DMS79 treated with DMSO at 0.1 percent for 48 hours (cell line): ENCODE measurements around the gene CATSPER3.

Experiments used
- DNase-seq: peaks from one replicate; lab custom pipeline; 2025; lab: John Stamatoyannopoulos, UW

The CATSPER3 gene

DNA sequence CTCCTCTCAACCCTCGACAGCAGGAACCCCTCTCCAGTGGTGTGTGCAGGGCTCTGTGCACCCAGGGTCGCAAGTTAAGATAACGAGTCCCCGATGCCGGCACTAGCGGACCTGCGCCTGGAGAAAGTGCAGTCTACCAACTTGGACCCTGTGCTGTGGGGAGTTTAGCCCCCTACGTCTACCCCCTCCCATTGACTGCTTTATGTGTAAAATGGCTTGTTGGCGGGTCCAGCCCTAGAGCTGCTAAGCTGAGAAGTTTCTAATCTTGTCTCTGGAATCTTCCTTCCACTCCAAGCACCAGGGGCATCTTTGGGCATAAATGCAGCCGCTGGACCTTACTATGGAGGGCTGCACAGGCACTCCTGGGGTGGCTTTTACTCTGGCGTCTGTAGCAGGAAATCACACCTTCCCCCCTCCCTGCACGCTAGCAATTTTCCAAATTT lies 73.5 kb downstream of the CATSPER3 start:
- DNase-seq: no peak

DNA sequence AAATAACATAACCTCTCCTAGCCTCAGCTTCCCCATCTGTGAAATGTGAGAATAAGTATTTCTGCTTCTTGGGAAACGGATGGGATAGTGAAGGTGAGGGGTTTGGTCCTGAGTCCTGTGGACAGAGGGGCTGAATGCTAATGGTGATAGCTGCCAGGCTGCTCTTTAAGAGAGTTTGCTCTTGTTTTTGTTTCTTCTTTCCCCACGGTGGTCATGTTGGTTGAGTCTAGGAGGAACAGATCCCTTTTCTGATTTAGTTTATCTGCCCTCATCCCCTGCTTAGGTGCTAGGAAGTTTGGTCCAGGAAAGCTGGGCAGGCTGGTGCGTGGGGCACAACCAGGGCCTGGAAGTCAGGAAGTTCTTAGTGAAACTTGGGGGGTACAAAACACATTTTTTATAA lies 74.0 kb downstream of the CATSPER3 start:
- no peak for DNase-seq

DNA sequence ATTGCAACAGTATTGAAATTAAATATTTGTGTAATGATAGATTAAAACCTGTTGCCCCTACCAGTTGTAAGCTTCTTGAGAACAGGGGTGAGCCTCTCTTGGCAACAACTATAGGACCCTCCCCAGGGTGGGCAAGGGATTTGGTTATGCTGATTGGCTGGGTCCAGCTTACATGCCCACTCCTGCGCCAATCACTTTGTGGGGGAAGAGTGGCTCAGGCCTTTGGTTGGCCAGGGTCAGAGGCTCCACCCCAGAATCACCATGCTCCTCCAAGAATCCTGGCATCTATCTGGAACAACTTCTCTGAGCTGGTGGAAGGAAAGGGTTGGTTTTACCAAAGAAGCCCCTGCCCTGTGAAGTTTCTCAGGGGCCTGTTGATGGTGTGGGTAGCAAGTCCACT lies 74.9 kb downstream of the CATSPER3 start:
- DNase-seq: no peak

DNA sequence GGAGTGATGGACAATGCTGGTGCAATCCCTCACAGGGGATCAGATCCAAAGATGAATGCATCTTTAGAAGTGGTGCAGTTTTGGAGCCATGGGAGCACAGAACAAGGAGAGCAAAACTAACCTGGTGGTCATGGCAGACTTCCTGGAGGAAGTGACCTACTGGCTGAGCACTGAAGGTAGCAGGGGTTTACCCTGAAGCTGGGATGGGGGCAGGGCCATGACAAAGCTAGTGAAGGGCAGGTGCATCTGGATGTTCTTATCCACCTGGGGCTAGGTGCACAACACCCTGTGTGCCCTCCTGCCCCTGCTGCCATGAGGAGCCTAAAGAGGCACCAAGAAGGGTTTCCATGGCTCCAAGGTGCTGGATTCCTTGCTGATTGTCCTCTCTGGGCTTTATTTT lies 77.8 kb downstream of the CATSPER3 start:
- DNase-seq: no peak

DNA sequence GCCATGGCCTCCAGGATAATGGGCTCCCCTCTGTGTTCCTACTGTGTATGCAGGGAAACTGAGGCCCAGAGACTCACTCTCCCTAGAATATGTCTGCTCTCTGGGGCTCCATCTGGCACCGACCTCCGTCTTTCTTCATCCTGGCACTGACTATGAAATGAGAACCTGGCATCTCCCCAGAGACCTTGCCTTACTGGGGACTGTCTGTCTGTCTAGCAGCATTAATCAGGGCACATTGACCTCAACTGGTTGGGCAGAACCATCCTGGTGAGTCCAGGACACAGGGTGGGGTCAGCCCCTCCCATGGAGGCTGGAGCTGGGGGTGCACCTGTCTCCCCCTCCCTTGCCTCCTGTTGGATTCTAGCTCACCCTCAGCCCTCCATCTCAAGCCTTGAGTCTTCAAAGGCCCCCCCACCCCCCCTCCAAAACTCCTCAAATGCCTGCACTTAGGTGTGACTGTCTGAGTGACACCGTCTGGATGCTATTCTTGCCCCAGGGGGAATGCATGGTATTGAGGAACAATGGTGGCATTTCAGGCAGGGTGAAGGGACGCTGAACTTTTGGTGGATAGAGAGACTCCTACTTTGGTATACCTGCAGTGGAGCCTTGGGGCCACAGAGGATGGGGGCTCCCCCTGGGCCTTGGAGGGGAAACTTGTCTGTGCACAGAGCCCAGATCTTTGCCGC lies 79.1 kb downstream of the CATSPER3 start:
- DNase-seq: no peak

DNA sequence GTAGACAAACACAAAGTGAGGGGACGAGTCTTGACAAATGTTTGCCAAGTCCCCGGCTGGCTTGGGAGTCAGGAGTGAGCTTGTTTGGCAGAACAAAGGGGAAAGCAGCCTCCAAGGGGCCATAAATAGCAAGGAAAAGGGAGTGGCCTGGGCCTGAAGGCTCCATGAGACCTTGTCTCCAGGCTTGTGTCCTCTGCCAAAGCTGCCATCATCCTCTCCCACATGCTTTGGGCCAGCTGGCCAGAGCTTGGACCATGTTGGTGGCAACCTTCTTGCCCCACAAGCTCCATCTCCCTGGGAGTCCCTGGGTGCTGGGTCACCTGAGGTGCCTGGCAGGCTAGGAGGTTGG lies 79.6 kb downstream of the CATSPER3 start:
- DNase-seq: no peak

DNA sequence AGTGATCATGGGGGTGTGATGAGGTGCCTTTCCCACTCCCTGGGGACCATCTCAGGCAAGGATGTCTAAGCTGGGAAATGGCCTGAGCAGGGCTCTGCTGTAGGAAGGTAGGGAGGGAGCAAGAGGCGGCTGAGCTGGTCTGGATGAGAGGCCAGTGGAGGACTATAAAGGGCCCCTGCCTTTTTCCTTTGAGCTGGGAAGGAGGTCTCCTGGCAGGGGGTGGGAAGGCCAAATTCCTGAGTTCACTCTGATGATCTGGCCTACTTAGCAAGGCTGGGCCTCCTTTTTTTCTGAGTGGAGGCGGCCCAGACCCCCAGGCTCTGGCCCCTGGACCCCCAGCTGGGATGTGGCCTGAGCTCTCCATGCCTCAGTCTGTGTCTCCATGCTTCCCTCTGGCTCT lies 80.6 kb downstream of the CATSPER3 start:
- no peak for DNase-seq

DNA sequence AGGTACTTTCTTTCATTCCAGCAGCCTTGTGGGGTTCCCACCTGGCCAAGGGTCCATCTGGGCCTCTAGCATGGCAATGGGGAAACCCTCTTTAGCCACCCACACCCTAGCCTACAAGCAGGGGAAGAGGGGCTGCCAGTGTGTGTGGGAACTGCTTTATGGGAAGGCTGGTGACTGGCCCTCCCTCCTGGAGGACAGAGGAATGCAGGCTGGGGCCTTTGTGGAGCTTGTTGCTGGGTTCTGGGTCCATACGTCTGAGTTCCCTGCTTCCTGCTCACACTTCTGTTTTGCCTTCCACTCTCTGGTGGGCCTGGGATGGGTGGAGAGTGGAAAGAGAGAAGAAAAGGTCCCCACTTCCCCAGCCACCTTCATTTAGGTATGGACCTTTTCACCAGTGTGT lies 81.2 kb downstream of the CATSPER3 start:
- no peak for DNase-seq

DNA sequence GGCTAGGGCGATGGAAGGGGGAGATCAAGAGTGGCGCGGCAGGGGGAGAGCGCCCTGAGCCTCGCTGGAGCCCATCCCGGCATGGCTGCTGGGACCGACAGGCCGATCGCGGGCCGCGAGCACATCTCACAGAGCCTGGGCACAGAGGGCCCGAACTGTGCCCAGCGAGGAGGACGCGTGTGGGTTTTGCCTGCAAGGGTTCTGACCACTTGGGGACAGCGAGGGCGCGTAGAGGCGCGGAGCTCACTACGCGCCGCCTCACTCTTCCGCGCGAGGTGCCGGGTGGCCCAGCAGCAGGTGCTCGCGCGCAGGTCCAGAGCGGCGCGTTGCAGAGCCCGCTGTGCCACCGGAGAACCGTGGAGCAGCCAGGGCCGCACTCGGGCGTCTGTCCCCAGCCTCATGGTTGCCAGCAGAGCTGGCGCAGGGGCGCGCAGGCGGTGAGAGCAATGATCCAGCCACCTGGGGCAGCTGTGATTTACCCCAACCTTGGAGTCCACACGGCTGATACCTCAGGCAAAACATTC lies 82.6 kb downstream of the CATSPER3 start:
- no peak for DNase-seq

DNA sequence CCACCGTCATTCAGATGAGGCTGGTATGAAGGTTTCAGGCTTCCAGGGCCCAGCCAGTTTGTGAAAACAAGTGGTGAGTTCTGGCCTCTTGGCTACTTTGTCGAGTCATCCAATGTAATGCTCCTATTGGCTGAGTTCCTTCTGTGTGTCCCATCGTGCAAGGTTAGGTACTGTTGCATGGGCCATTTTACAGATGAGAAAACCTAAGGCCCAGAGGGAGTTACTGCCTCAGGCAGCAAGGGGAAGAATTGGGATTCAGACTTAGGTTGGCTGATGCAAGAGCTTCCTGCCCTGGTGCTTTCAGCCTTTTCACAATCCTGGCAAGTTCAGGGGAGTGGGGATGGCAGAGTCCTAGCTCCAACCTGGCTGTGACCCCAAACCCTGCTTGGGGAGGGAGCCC lies 83.7 kb downstream of the CATSPER3 start:
- DNase-seq: no peak

DNA sequence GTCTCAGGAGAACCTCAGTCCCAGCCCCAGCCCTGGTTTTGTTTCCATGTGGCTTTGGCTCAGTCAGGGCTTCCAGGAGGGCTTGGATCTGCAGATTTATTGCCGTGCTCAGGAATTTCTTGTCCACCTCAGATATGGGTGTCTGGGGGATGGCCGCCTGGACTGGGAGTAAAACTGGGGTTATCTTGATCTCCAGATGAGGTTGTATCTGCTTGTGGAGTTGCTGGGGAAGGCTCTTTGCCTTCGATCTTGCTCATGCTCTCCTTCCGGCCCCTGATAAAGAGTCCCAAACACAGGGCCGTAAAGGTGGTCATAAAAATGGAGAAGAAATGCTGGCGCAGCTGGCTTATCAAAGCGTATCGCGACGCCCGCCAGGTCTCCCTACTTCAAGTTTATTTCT lies 84.2 kb downstream of the CATSPER3 start:
- DNase-seq: no peak

DNA sequence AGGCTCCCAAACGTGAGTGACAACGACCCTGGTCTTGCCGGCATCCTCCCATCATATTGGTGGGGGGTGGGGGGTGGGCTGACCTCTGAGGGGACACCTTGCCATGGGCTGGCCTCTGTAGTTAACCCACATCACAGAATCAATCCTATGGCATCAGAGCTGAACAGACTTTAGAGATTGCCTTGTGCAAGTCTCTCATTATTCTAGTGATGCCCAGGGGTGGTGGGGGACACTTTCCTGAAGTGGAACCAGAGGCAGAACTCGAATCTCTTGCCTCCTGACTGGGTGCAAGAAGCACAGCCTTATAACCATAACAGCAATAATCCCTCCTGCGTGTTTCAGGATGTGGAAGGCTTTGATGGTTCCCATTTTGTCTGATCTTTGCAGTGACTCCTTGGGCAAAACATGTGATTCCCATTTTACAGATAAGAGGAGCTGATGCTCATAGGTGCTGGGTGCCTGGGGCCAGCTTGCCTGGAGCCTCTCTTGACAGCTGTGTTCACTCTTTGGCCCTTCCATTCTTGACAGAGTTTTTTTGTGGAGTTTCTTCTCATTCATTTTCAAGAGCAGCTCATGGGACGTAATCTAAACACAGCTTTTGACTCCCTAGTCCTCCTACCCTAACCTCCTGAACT lies 84.9 kb downstream of the CATSPER3 start:
- DNase-seq: no peak

DNA sequence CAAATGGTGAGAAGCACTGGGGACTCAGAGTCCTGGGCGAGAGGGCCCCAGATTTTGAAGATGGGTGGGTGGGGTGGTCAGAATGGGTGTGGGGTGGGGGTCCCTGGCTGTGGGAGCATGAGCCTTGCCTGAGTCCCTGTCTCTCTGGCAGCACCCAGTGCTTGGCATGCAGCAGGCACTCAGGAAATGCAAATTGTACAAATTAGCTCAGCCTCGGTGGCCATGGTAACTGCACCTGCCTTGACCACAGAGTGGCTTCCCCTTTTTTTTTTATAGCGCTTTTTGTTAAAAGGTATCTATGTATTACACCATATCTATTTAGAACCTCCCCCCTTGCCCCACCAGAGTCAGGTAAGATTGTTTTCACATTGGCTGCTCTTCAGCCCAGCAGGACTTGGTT lies 85.6 kb downstream of the CATSPER3 start:
- DNase-seq: peak; percentile 38

DNA sequence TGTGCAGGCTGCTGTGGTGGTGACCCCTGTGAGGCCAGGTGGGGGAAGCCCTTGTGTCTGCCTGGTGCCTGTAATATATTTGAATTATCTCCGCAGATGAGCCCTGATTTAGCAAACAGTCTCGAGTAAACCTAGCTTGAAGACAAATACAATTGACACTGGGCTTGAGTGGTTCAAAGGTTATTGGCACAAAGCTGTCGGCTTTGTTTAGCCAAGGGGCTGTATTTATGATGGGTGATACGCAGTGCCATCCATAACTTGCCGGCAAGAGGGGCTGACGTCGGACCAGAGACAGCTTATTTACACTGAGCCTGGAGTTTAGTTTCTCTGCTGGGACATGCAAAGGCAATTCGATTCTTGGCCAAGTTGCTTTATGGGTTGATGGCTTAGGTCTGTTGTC lies 86.3 kb downstream of the CATSPER3 start:
- no peak for DNase-seq

DNA sequence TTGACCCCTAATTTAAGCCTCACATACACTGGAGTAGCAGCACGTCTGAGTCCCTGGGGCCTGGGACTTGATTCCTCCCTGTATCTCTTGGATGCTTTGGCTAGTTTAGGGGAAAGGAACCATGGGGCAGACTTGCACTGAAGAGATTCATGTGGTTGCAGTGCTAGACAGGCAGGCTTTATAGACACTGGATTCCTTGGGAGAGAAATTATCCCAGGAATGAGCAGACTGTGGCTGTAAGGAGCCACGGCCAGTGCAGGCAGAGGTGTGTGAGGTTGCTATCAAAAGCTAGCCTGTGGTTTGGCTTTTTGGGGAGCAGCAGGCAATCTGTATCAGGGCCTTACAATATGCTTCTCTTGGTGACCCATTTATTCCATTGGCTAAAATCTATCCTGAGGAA lies 86.8 kb downstream of the CATSPER3 start:
- DNase-seq: no peak

DNA sequence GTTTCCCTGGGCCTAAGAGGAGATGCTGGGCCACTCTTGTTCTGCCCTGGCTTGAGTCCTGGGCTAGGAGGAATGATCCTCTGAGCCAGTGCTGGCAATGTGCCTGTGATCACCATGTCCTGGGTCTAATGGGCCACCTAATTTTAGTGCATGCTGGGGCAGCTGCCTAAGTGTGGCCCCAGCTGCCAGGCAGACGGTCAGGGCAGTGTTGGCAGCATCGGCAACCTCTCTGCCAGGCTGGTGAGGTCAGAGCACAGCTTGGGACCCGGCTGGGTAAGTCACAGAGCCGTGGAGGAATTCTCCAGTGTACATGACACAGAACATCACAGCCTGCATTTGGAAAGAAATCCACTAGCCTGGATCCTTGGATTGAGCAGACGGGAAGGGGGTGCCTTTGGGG lies 87.7 kb downstream of the CATSPER3 start:
- no peak for DNase-seq

DNA sequence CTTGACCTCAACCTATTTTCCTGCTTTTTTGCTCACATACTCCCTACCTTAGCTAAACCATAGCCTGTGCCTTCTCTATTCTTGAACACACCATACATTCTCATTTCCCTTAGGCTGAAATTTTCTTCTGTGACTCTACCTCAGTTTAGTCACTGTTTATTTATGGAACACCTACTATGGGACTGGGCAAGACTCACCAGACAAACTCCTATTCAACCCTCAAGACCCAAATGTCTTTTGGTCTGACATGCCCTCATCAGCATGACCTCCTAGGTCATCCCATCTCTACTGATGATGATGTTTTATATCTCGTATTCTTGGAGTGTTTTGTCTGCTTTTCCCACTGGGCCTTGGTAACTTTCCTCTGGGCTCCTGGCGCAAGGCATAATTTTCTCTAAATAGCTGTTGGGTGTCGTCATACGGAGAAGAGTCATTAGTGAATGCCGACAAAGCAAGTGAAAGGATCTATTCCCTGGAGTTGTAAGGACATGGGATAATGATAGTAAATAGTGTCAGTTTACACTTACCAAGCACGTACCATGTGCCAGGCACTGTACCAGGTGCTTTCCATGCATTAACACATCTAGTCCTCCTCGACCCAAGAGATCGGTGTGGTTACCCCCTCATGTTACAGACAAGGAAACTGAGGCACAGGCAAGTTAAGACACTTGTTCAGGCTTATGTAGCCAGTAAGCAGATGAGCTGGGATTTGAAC lies 88.8 kb downstream of the CATSPER3 start:
- DNase-seq: no peak

DNA sequence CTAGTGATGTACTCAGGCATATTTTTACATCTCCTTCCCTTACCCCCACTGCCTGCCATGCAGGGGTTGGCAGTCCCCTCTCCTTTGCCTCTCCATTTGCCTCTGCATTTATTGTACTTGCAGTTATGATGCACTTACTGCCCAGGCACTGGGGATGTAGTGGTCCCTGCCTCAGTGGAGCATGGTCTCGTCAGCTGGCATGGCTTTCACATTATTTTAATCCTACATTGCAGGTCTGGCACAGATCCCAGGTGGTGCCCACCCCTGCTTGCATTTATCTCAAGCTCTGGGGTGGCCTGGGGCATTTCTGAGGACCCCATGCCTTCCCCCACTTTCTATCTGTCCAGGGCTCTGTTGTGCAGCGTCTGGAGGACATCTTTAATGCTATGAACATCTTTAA lies 89.5 kb downstream of the CATSPER3 start:
- no peak for DNase-seq

DNA sequence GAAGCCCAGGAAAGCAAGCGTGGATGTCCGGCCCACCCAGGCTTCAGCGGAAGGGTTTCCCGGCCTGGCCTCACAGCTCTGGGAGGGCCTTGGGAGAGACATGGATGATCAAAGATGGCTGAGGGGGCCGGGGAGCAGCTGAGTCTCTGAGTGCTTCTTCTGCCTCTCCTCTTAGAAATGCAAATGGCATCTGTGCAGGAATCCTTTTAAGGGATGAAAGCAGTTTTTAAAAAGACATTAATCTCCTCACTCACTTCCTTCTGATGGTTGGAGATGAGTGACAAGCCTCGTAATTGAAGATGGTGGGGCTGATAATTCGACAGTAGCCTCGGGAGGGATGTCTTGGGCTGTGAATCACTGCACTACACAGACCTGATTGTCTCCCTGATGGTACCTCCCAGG lies 90.6 kb downstream of the CATSPER3 start:
- DNase-seq: no peak

DNA sequence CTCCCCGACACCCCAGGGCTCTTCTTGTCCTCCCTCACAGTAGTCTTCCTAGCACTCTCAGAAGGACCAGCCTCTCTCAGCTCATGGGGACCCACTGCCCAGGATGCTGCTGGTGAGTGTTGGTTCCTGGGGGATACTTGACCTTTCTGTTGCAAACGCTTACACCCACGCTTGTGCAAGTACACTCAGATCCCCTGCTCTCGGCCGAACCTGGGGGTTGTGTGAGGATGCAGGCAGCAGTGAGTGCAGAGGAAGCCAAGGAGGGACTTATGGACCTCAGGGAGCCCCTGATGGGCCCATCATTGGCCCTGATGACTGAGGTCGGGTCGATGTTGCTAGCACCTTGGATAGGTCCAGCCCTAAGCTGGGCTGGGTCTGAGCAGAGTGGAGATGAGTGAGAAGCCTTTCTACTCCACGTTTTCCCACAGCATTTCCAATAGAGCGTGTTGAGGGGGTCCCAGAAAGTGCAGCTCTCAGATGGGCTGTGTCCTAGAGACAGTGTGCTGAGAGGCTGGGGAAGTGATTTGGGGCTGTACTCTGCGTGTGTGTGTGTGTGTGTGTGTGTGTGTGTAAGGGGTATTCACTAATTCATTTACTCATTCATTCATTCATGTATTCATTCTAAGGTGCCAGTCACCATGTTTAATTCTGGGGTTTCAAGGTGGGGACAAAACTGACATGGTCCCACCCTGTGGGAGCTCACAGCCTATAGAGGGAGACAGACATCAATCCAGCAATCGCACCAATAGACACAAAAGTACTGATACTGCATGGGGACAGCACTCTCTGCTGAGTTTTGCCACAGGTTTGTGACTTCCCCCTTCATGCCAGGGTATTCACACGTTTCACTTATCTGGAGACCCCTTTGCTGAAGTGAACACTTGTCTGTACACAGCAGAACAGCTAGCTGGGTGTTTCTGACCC lies 91.6 kb downstream of the CATSPER3 start:
- no peak for DNase-seq

DNA sequence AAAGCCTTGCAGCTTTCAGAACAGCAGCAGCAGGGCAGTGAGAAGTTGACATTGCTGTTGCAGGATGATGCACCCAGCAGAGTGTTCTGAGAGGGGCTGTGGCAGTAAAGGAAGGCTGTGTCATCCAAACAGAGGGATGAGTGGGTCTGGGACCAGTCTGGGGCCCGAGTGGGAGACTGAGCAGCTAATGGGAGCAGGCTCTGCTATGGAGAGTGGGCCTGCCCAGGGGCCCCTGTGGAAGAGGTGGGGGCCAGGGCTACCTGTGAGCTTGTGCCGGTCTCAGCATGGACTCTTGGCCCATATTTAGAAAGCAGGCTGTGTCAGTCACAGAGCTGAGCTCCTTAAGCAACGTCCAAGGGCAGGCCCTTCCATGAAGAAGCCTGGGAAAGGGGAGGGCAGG lies 92.3 kb downstream of the CATSPER3 start:
- no peak for DNase-seq

DNA sequence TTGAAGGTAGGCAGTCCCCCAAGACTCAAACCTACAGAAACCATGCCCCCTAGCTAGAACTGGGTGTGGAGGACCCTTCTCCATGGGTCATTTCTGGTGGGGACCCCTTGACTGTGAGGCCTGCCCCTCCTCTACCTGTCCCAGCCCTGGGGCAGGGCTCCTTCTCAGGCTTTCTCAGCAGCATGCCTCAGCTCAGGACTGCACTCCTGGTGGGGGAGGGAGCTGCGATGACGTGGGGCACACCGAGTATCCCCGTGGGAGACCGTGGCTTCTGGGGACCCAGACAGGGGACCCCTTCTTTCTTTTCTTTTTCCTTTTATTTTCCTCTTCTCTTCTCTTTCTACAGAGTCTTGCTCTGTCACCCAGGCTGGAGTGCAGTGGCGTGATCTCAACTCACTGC lies 93.3 kb downstream of the CATSPER3 start:
- no peak for DNase-seq
